Heart left ventricle (tissue), 13 donors: ENCODE measurements around the gene POGZ.

ENCODE experiments used
- POLR2A ChIP-seq, 2 donors: fragments of 450-650 bp; IDR thresholded peaks; one replicate each; pipeline ENCODE4 v1.6.1; 2017; ENCODE audit warnings: antibody characterized with exemption in 2 of 2, mild to moderate bottlenecking in 2 of 2, moderate library complexity in 2 of 2
- TF ChIP-seq, protein P1 (sequence below), 12 donors: fragments of 200-600 bp; sonication (generic) in 4 of 12; IDR thresholded peaks; one replicate each; pipeline versions ENCODE4 v1.5.0 to v1.8.0; 2018 to 2022; ENCODE audit warnings: antibody characterized with exemption in 12 of 12, mild to moderate bottlenecking in 5 of 12
- donor health status: ischemic (EF 13 %, LVEDD 7.1; RV severe dilation, severe dysfunction).
- donor health status: DM: no; HTN: yes; CAD: no.
- donor health status: DM: no; HTN: no; CAD: no.
- donor health status: ischemic (EF 25% LVEDD 6.9; RV normal size, moderate dysfunction).
- donor health status: ischemic (EF 25% LVEDD 5.7; RV mildly dilated, moderate dysfunction).
- donor health status: ischemic (EF 35%, LVEDD 5.7; RV mildly dilated, moderate dysfunction).
- donor health status: nonischemic (EF 11% LVEDD 7.7; RV severe dilation, severe dysfunction).
- donor health status: DM: yes; HTN: yes; CAD: no.
- donor health status: PGD.
- donor health status: ischemic (EF 29% LVEDD 5.4; RV normal size, mild dysfunction).
- donor health status: nonischemic (EF 23%, LVEDD 6.1; RV moderate dilation, normal function).

DNA sequence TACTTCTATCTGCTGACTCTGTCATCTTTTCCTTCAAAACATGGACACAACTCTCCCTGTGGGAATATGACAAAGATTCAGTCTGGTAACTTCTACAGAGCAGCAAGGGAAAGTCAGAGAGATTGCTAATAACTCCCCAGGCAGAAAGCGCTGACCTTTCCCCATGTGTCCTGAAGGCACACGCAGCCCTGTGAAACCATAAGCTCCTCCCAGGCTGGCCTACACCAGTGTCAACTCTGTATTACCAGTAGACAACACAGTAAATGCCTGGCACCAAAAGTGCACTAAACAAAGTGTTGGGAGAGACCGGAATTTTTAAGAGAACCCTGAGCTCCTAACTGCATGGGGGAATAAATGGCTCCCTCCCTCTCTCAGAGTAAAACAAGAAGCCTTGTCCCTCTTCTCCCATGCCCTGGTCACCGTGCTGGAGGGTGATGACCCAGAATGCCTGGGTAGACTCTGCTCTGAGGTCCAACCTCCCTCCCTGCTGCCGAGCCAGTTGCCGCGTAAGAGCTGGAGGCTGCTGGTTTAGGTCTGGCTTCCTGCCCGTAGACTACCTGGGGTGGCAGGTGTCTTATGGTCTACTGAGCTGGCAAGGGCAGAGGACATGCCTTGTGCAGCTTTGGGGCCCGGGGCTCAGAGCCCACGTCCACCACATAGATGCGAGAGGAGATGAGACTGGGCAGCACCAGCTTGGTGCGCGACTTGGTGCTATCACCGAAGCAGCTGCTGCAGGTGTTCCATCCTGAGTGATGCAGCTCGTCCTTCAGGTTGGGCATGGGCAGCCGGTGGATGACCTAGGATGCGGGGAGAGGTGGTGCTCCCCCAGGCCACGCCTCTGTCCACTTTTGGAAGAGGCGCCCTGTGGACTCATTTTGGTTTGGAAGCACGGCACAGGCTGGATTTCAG, 90.6 kb downstream of the POGZ start:
- TF ChIP-seq, protein P1, sequence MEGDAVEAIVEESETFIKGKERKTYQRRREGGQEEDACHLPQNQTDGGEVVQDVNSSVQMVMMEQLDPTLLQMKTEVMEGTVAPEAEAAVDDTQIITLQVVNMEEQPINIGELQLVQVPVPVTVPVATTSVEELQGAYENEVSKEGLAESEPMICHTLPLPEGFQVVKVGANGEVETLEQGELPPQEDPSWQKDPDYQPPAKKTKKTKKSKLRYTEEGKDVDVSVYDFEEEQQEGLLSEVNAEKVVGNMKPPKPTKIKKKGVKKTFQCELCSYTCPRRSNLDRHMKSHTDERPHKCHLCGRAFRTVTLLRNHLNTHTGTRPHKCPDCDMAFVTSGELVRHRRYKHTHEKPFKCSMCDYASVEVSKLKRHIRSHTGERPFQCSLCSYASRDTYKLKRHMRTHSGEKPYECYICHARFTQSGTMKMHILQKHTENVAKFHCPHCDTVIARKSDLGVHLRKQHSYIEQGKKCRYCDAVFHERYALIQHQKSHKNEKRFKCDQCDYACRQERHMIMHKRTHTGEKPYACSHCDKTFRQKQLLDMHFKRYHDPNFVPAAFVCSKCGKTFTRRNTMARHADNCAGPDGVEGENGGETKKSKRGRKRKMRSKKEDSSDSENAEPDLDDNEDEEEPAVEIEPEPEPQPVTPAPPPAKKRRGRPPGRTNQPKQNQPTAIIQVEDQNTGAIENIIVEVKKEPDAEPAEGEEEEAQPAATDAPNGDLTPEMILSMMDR (IDR thresholded peaks at IDR 0.05): no peak
- no peak for TF ChIP-seq POLR2A (IDR thresholded peaks at IDR 0.05)
